GM19240 (cell line): ENCODE measurements around the gene GALNT15.
A peak's percentile ranks its signal among the peaks of the same experiment; 100 is the strongest.

ENCODE experiments used
- DNase-seq: peaks from one replicate; pipeline ENCODE4 v3.0.0; 2011; ENCODE audit warnings: low spot score; ENCODE audit not compliant: insufficient read length

The GALNT15 gene

DNA sequence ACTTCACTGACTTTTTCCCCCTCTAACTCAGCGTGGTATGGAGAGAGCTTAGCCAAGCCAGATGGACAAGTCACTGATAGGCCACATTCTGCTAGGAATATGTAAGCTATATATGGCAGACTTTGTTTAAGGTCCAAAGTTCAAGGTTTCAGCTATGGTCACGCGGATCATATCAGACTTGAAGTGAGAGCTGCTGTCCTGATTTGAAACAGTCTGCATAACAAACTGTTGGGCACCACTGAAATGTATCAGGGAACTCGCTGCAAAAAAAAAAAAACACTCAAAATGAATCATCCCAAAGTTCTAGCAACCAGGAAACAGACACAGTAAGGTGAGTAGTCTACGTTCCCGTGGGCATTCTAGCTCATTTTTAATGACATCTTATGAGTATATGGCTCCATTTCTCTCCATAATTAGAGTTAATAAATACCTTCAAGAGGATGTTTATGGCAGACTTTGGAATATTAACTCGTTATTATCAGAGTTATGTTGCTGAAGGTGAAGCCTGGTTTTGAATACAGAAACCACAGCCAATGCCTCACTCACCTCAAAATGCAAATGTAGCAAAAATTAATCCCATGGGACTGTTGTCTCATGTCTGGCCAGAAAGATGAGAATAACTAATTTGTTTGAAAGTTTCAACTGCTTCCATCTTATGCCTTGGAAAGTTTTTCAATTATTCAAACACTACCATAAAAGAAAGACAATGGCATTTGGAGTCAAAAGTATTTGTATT lies 77.9 kb downstream of the GALNT15 start:
- no peak for DNase-seq

DNA sequence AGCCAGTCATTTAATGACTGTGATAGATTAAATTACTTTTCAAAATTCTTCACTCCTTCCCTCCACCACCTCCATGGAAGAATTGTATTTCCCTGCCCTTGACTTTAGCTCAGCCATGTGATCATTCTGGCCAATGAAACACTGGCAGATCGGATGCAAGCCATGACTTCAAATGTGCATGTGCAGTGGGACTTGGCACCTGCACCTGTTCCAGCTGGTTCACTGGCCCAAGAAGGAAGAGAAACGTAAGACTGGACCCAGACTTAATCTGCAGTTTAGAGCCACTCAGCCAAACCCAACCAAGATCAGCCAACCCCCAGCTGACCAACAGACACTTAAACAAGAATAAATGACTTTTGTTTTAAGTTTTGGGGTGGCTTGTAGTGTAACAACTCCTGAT lies 78.5 kb downstream of the GALNT15 start:
- DNase-seq: no peak

DNA sequence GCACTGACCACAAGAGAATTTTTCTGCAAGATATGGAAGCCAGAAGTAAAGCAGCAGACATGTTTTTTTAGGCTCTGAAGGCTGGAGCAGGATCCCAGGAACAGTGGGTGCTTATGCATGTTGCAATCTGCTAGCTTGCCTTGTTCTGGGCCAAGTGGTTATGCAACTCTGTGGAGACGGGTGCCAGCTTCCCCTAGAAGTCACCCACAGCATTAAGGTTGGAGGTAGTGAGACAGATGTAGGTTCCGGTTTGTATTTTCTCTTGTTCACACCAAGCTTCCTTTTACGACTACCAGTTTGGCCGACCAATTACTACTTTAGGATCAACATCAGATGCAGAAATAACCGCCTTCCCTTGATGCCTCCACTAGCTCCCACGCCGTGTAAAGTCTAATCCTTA lies 79.1 kb downstream of the GALNT15 start:
- no peak for DNase-seq

DNA sequence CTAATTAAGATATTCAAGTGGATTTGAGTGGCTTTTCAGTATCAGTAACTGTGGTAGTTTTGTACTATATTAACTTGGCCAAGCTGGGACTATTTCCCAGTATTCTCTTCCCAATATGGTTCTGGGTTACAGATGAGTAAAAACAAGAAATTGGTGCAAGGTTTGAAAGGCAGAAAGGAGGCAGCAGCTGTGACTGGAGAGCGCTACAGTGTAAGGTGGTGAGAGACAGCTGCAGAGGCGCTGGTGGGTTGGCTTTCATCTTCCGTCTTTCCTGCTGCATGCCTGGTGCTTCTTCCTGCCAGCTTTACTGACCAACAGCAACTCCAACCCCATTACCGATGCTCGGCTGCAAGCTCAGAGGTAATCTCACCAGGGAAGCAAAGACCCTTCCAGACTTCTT lies 80.4 kb downstream of the GALNT15 start:
- DNase-seq: no peak

DNA sequence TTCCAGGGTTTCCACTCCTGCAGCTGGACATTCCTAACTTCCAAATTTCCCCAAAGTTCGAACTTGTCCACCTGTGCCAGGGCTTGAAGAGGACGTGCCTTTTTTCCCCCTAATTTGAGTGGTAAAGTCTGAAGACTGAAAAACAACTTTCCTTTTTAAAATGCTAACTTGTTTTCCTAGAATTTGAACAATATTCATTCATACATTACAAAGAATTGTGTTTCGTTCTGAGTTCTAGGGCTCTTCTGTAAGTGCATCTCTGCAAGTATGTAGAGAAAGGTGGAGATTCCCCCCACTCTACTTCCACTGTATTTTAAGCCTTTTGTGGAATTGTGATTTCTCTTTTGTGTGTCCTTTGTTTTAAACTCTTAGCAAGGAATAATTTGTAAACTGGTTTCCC lies 80.8 kb downstream of the GALNT15 start:
- no peak for DNase-seq

DNA sequence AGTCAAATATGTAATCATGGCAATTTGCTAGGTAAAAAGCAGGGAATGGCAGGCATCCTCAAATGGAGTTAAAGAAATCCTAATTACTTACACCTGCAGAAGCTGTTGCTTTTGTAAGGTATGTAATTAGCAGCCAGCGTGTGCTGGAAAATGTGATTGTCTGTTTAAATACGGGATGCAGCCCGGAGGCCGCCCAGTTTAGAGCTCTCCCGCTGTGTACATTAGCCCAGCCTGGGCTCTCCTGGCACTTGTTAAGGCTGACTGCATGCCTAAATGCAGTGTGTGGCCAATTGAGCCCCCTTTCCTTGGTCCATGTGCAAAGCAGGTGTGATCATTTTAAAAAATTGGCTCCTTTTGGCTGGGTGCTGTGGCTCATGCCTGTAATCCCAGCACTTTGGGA lies 81.2 kb downstream of the GALNT15 start:
- DNase-seq: no peak

DNA sequence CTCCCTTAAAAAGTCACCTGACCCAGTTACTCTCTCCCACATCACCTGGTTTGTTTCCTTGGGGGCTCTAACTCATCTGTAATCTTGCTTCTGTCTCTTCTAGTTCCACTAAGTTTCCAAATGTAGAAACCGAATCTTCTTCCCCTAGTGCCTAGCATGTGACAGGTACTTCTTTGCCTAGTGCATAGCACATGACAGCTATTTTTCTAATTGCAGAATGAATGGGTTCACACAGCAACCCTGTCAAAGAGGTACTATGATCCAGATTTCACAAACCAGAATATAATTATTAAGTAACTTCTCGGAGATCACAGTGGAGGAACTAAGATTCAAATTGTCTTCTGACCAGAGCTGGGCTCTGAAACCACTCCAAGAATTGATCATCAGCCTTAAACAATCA lies 82.8 kb downstream of the GALNT15 start:
- no peak for DNase-seq

DNA sequence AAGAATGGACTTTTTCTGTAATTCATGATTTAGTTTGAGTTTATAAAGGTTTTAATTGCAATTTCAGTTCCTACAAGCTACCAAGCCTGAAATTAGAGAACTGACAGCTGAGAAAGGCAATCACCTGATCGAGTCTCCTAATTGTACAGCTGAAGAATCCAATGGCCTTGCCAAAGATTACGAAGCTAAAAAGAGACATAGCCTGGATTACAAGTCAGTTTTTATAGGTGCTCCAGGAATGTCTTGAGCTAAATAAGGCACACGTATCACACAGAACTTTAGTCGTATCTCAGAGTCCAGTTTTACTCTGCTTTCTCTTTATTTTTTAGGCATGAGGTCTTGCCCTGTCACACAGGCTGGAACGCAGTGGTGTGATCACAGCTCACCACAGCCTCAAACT lies 83.7 kb downstream of the GALNT15 start:
- DNase-seq: no peak

DNA sequence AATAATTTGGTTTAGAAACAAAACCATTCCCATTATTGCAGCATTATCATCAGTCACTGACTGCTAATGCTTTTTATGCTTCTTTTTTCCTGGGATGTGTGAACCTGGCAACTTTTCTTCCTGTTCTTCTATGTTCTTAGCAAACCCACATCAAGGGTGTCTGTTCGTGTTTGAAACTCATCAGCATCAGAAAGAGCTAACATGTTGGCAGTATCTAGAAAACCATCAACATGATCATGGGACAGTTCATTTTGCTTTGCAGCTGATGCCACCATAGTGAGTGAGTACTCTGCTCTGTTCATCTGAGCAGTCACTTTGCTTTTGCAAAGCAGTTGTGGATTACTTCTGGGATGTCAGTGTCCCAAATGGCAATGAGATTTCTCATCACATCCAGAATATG lies 84.4 kb downstream of the GALNT15 start:
- DNase-seq: no peak

DNA sequence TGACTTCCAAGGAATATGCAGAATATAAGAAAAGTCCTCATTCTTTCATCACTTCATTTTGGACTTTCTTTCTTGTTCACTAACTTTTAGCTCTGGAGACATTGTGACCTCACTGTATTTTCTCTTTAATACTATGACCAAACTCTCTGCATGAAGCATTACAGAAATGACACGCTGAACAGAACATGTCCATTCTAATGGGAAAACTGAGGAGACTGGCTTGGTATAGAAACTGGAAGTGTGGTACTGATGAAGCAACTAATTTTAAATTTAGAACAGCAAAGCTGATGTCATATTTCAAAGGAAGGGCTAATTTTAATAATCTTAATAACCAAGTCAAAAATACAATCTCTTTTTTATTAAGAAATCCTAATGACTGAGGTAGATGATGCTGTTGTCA lies 85.6 kb downstream of the GALNT15 start:
- DNase-seq: no peak

DNA sequence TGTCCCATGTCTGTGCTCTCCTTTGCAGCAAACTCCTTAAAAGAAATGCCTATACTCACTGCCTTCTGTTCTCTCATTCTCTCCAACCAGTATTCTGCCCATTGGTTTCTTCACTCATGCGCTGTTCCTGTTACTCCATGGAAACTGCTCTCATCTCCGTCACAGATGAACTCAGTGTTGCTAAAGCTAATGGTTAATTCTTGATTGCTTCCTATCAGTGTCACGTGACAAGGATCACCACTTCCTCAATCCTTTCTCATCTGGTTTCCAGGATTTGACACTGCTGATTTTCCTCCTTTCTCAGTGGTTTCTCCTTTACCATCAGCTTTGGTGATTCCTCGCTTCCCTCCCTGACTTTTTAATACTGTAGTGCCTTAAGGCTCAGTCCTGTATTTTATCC lies 87.7 kb downstream of the GALNT15 start:
- no peak for DNase-seq

DNA sequence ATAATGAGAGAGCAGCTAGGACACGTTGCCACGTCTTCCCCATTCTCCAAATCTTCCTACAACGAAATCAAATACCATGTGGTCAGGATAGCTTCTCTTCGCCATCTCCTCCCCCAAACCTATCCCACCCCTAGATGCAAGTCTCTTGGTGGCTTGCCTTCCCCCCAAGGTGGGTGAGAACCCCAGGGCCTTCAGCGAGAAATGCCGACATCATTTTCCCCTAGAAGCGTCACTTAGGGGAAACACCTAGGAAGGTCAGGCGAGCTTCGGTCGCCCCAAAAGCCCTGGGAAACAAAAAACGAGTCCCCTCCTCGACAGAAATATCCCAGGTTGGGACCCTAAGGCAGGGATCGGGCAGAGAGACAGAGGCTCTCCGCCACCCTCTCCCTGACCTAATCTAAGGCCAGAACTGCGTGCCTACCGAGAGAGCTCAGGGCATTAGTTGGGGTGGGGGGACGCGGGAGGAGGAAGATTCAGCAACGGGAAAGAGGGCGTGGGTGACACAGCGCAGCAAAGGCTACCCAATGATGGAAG lies 89.8 kb downstream of the GALNT15 start:
- no peak for DNase-seq

DNA sequence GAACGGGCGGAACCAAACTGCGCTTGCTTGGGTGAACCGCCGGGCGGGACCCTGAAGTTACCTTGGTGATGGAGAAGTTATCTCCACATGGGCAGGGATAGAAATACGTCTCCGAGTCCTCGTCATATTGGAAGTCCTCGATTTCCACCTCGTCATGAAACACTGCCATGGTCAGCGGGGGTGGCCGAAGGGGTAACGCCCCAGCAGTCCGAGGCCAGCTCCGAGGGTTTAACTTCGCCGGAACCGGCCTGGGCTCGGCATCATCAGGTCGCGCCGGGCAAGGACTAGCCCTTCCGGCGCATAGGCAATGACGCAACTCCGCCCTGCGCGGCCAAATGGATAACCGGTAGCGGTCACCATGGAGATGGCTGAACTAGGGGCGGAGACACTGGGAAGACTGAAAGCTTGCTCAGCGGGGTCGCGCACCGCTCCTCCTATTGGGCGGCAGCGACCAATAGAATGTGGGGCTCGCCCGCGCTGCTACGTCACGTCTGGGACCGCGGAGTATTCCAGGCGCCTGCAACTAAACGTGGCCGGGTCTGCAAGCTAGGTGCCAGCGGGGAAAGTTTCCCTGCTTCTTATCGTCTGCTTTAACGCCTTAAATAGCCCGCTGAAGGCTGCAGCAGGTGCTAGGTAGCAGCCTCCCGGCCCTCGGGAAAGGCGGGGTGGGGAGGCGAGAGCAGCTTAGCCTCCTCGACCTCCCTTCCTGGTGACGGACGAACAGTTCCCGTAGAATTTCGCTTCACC lies 90.4 kb downstream of the GALNT15 start, which contains the start of the genes DPH3 and OXNAD1:
Gene DPH3 (minus strand): TSS at position 236 of the 747 bp plus-strand sequence. CDS start 67 bp downstream, at position 169.
Gene OXNAD1 (plus strand): TSS at position 505 of the 747 bp plus-strand sequence. CDS start 5,741 bp downstream, outside the sequence.
- peak; percentile 84 for DNase-seq

DNA sequence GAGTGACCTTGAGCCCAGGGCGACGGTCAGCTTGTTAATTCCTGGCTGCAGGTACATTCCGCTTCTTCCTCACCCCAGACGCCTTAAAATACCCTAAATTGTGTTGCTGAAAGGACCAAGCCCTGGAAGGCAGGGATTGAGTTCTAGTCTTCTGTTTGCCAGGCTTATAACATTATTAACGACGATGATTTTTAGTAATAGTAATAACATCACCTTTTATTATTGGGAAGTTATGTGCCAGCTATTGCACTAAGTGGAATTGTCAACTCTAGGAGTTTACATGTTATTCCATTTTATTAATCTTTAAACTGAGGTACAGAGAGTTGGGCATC lies 90.9 kb downstream of the GALNT15 start:
- DNase-seq: no peak

DNA sequence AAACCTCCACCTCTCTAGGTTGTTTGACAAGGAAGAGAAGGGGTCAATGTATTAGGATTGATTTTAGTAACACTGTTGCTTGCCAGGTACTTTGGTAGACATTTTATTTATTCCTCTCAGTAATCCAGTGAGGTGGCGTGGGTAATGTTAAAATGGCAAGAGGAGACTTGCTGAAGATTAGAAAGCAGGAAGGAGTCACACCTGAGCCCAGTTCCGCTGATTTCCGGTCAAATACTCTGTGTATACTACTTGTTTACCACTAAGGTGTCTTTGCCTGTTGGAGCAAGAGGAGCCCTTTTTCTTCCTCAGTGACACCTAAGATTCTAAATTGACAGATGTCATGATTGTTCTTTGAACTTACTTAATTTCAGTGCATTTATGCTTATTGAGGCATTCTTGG lies 92.2 kb downstream of the GALNT15 start:
- DNase-seq: no peak

DNA sequence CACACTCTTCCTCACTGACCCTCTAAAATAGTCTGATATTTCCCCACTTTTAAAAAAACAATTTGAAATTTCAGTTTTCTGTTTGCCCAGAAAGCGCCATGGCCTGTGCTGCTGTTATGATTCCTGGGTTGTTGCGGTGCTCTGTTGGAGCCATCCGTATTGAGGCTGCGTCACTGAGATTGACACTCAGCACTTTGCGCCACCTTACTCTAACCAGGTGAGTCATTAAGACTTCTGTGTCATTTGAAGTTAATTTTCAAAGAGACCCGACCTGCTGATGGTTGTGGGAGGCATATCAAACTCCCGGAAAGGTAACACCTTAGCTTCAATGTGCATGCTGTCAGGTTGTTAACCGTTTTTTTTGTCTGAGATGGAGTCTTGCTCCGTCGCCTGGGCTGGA lies 96.4 kb downstream of the GALNT15 start:
- no peak for DNase-seq

DNA sequence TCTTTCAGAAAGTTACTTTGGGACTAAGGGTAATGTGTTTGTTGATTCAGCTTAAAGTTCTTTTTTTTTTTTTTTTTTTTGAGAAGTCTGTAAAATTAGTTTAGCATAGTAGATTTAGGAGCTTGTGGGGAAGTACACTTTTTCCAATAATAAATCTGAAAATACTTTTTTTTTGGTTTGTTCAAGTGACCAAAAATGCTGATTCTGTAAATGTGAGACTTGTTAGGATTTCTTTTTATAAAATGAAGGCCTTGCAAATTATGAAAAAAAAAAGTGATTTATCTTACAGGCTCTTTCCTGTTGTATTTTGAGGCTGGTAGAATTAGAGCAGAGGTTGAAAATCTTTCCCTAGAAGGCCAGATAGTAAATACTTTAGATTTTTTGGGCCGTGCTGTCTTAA lies 98.1 kb downstream of the GALNT15 start:
- DNase-seq: no peak

DNA sequence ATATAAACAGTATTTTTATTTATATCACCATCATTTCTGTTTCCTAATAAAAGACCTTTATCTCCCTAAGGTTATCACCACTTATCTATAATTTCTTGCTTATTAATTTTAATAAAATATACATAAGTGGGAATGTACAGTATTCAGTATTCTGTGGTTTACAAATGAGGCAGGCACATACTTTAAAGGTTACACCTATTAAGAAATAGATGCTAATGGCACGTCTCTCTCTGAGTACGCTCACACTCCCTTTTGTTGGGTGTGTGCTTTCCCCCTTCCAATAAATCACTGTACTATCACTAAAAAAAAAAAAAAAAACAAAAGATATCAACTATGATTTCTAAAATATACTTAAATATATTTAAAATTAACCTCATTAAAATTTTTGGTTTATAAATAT lies 99.4 kb downstream of the GALNT15 start:
- no peak for DNase-seq

DNA sequence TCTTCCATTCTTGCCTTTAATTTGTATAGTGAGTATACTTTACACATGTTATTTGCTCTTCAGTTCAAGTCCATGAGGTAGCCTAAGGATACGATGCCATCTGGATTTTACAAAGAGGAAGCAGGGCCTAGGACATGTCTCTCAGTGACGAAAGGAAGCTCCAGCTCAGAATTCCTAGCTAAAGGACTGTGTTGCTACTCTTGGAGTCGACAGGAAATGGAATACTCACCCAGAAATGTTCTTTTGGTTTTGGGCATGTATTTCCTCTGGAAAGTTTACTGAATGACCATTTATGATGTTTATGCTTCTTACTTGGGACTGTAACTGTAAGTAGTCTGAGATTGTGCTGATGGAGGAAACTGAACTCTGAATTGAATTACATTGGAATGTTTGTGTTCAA lies 103.0 kb downstream of the GALNT15 start:
- no peak for DNase-seq

DNA sequence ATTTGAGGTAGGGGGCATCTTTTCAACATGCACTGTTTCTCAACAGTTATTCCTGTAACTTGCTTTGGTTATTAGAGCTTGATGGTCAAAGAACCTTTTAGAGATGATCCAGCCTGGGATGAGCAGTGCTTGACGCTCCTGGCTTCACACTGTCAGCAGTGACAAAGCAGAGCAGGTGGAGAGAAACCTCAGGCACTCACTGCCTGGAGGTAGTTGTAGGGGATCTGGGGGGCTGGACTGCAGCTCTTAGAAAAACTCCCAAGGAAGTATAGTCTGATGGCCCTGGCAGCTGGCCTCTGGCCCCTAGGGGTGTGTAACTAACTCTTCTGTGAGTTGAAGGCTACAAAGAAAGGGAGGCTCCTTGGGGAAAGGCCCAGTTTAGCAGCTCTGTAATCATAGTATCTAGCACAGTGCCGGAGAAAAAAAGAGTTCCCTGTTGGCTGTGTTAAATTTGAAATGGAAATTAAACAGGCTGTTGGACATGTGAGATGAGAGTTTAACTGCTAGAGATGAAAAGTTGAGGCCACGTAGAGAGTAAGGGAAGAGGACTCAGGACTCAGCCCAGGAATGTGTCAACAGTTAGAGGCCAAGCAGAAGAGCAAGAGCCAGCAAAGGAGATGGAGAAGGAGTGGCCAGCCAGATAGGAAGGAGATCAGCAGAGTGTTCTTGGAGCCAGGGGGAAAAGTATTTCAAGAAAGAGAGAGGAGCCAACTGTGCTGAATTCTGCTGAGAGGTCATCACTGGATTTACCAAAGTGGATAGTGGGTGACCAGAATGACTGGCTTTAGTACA lies 104.7 kb downstream of the GALNT15 start:
- DNase-seq: no peak

DNA sequence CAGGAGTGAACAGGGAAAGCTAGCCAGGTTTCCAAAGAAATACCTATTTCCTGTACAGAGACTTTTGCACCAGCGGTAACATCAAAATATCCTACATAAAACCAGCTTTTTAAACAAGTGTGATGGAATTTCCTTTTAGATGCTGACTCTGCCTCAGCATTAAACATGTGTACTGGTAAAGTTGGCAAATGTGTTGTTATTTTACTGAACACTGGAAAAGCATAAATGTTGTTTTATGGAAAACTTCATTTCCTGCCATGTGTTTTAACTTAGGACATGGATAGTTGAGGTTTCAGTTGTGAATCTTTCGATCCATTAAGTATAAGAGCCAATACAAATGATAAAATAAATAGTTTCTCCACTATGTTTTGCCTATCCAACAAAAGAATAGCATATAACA lies 106.2 kb downstream of the GALNT15 start:
- no peak for DNase-seq
